SK-N-SH (cell line): ENCODE results near the gene TNN. TPM values are rescaled to one million over a fixed set of nuclear protein-coding genes. Genes with fewer than 3 reads are reported as not detected.

Source experiments
- CTCF ChIA-PET: fragments of 300-600, 350-600 bp; formaldehyde crosslinking; extraction: SDS; loops from one replicate; lab custom pipeline; 2021; lab: Yijun Ruan, JAX
- POLR2A ChIA-PET: fragments of 350-600 bp; sonication (Branson Sonifier 250); formaldehyde crosslinking; extraction: SDS; loops from one replicate; lab custom pipeline; 2020; ENCODE audit warnings: antibody characterized with exemption, inconsistent platforms; lab: Yijun Ruan, JAX
- DNase-seq: peaks from one replicate; pipeline ENCODE4 v3.0.0; 2012
- H2AFZ ChIP-seq: fragments of 200-600 bp; sonication (generic); 2 replicates; pipeline ENCODE4 v1.8.1; 2016; ENCODE audit warnings: antibody characterized with exemption, mild to moderate bottlenecking, low read depth
- H3F3A ChIP-seq: fragments of 200-600 bp; sonication (generic); replicated peaks from 2 replicates; pipeline ENCODE3; 2016; ENCODE audit warnings: antibody characterized with exemption, mild to moderate bottlenecking; ENCODE audit not compliant: insufficient read depth
- H3K27ac ChIP-seq, 2 experiments: fragments of 200-500 bp in 1 of 2; fragments of 200-600 bp in 1 of 2; sonication (Bioruptor generic) in 1 of 2; sonication (generic), shearing (Covaris generic) in 1 of 2; 2 replicates each; pipeline versions ENCODE4 v1.5.1 to v1.6.1; 2014 to 2016; ENCODE audit warnings: low read depth in 2 of 2, inconsistent platforms in 1 of 2, low read length in 1 of 2, mild to moderate bottlenecking in 1 of 2, mixed read lengths in 1 of 2
- H3K27me3 ChIP-seq: fragments of 200-600 bp; sonication (generic), shearing (Covaris generic); 2 replicates; pipeline ENCODE4 v1.6.1; 2016; ENCODE audit warnings: mixed run types; ENCODE audit not compliant: insufficient read depth
- H3K36me3 ChIP-seq, 2 experiments: fragments of 200-500 bp in 1 of 2; fragments of 200-600 bp in 1 of 2; sonication (Bioruptor generic) in 1 of 2; sonication (generic) in 1 of 2; replicated peaks in 1 of 2; 2 replicates each; pipeline versions ENCODE3 to v1.5.1; 2014 to 2016; ENCODE audit warnings: low read length in 1 of 2, mild to moderate bottlenecking in 1 of 2; ENCODE audit not compliant: insufficient read depth in 2 of 2, control insufficient read depth in 1 of 2
- H3K4me1 ChIP-seq, 2 experiments: fragments of 200-500 bp in 1 of 2; fragments of 200-600 bp in 1 of 2; sonication (Bioruptor generic) in 1 of 2; sonication (generic), shearing (Covaris generic) in 1 of 2; 2 replicates each; pipeline versions ENCODE4 v1.5.1 to v1.6.1; 2014 to 2016; ENCODE audit warnings: low read depth in 1 of 2, low read length in 1 of 2, mixed run types in 1 of 2; ENCODE audit not compliant: insufficient read depth in 2 of 2, control insufficient read depth in 1 of 2
- H3K4me2 ChIP-seq: fragments of 200-600 bp; sonication (generic), shearing (Covaris generic); 2 replicates; pipeline ENCODE4 v1.6.1; 2017; ENCODE audit warnings: mixed run types
- H3K4me3 ChIP-seq, 2 experiments: fragments of 200-500 bp in 1 of 2; fragments of 200-600 bp in 1 of 2; sonication (Bioruptor generic) in 1 of 2; sonication (generic), shearing (Covaris generic) in 1 of 2; 2 replicates each; pipeline versions ENCODE4 v1.5.1 to v1.8.1; 2014 to 2016; ENCODE audit warnings: low read depth in 2 of 2, inconsistent platforms in 1 of 2, low read length in 1 of 2, mild to moderate bottlenecking in 1 of 2, mixed read lengths in 1 of 2, moderate library complexity in 1 of 2
- H3K79me2 ChIP-seq: fragments of 200-600 bp; sonication (generic); 2 replicates; pipeline ENCODE4 v1.8.1; 2017; ENCODE audit warnings: mild to moderate bottlenecking; ENCODE audit not compliant: insufficient read depth
- H3K9ac ChIP-seq: fragments of 200-600 bp; sonication (generic); 2 replicates; pipeline ENCODE4 v1.6.1; 2017; ENCODE audit warnings: mixed run types
- H3K9me2 ChIP-seq: fragments of 200-600 bp; sonication (generic); 2 replicates; pipeline ENCODE4 v1.6.1; 2017; ENCODE audit warnings: mixed run types
- H3K9me3 ChIP-seq: fragments of 200-600 bp; sonication (generic); 2 replicates; pipeline ENCODE4 v1.6.1; 2017; ENCODE audit warnings: mixed run types, mild to moderate bottlenecking, moderate library complexity
- H4K20me1 ChIP-seq: fragments of 200-600 bp; sonication (generic); 2 replicates; pipeline ENCODE4 v1.6.1; 2017; ENCODE audit warnings: mild to moderate bottlenecking, mixed run types; ENCODE audit not compliant: insufficient read depth
- FOXJ3 ChIP-seq: sonication (generic); formaldehyde crosslinking; IDR thresholded peaks from 2 replicates; pipeline ENCODE4 v1.5.1; 2020; ENCODE audit warnings: mild to moderate bottlenecking, missing genetic modification reagents
- IRF3 ChIP-seq: fragments of 150-350 bp; IDR thresholded peaks from 2 replicates; pipeline ENCODE4 v1.6.1; 2016; ENCODE audit warnings: mild to moderate bottlenecking, low read depth, low read length
- RAD21 ChIP-seq: IDR thresholded peaks from 2 replicates; pipeline ENCODE4 v1.6.1; 2012; ENCODE audit warnings: mild to moderate bottlenecking, low read length
- SMC3 ChIP-seq: IDR thresholded peaks from 2 replicates; pipeline ENCODE4 v1.6.1; 2012; ENCODE audit warnings: low read depth, low read length, improper control_type of control experiment
- ZBTB33 ChIP-seq: IDR thresholded peaks from 2 replicates; pipeline ENCODE4 v1.4.0; 2012; ENCODE audit warnings: low read depth, borderline replicate concordance
- WGBS: methylation state at CpG from one replicate; pipeline ENCODE4 v1.1.6; 2017; ENCODE audit warnings: low lambda C conversion rate; 5-methylcytosine and 5-hydroxymethylcytosine counted together
- polyA plus RNA-seq, 3 experiments: library from polyadenylated mRNA; depleted of rRNA; stranded (reverse); fragments of >200 nt; gene quantifications; 2 replicates each; pipeline ENCODE4 v1.2.3, GENCODE V29; 2012
- TF ChIP-seq, protein P1 (sequence below): fragments of 200-600 bp; sonication (generic); IDR thresholded peaks from 2 replicates; pipeline ENCODE4 v1.6.1; 2017; ENCODE audit warnings: antibody characterized with exemption, mild to moderate bottlenecking, moderate library complexity

TNN gene
- polyA plus RNA-seq, 1 of the 3 experiments (the other 2 are of a cell fraction) = not detected

GRCh38 chr1:175145899-175146528 lies 78.4 kb downstream of the TNN start:
- no peak for DNase-seq
- no peak overlapping the region for H2AFZ ChIP-seq
- H3K4me2 ChIP-seq = 0 out of 2 replicates have a peak overlapping the region, but pooled peaks have one; percentile 4
- 24% methylated on average over 6 of the region's 7 CpGs for WGBS
- H3K27me3 ChIP-seq = 0 out of 2 replicates have a peak, but pooled peaks cover under 1% of the 10 kb centered on the region
- no peaks in the 10 kb centered on the region for H3K4me1 ChIP-seq
- TF ChIP-seq FOXJ3 (CRISPR knock-in tag) (no peak), ZBTB33 (no peak)
- H4K20me1 ChIP-seq = no peaks in the 10 kb centered on the region
- no peaks in the 10 kb centered on the region for H3K9me2 ChIP-seq
- H3F3A ChIP-seq = no peaks in the 10 kb centered on the region
- H3K9me3 ChIP-seq = no peaks in the 10 kb centered on the region
- POLR2A ChIA-PET = no interaction called here
- H3K27ac ChIP-seq = no peak overlapping the region
- 0 out of 4 replicates have a peak overlapping the region, but pooled peaks of 1 of the 2 experiments have one; percentile 59 for H3K4me3 ChIP-seq
- H3K79me2 ChIP-seq = no peaks in the 10 kb centered on the region
- no peak overlapping the region for H3K9ac ChIP-seq
- CTCF ChIA-PET = interaction anchor here (0.6 to 13.1 kb wide), 30 partner anchors 8 to 1734 kb away, joined by 3 to 281 read pairs (median 4); partner anchors contain the start of genes MRPS14 and TNN
- no peaks in the 10 kb centered on the region for H3K36me3 ChIP-seq

DNA sequence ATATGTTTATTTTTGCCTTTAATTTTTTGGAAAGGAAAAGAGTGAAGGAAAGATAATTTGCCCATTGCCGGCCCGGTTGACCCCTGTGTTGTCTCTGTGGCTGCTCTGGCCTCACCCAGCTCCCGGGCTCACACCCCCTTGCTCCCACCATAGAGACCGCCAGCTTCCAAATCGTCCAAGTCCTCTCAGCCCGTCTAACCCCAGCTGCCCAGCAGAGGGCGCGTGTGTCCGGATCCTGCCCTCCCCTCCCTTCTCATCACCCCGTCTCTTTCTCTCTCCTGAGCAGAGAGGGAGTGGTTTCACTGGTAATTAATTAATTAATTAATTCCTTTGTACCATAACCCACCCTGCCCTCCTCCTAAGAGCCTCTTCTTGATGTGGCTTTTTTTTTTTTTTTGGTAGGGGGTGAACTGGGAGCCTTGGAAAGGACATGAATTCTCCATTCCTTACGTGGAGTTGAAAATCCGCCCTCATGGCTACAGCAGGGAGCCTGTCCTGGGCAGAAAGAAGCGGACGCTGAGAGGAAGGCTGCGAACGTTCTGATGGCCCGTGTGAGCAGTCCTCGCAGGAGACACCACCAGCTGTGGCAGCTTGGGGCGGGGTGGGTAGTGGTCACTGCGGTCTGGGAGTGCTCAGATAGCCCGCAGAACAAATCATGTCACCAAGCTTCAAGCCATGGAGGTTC lies 79.0 kb downstream of the TNN start:
- no peaks in the 10 kb centered on the region for H4K20me1 ChIP-seq
- no peak overlapping the region for H3K27ac ChIP-seq
- 0 out of 2 replicates have a peak overlapping the region, but pooled peaks have one; percentile 4 for H3K4me2 ChIP-seq
- H3K9ac ChIP-seq = no peak overlapping the region
- TF ChIP-seq SMC3 (peak; percentile 64), RAD21 (peak; percentile 60), IRF3 (no peak)
- TF ChIP-seq, protein P1, sequence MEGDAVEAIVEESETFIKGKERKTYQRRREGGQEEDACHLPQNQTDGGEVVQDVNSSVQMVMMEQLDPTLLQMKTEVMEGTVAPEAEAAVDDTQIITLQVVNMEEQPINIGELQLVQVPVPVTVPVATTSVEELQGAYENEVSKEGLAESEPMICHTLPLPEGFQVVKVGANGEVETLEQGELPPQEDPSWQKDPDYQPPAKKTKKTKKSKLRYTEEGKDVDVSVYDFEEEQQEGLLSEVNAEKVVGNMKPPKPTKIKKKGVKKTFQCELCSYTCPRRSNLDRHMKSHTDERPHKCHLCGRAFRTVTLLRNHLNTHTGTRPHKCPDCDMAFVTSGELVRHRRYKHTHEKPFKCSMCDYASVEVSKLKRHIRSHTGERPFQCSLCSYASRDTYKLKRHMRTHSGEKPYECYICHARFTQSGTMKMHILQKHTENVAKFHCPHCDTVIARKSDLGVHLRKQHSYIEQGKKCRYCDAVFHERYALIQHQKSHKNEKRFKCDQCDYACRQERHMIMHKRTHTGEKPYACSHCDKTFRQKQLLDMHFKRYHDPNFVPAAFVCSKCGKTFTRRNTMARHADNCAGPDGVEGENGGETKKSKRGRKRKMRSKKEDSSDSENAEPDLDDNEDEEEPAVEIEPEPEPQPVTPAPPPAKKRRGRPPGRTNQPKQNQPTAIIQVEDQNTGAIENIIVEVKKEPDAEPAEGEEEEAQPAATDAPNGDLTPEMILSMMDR = peak; percentile 78
- no peak overlapping the region for H2AFZ ChIP-seq
- POLR2A ChIA-PET = no interaction called here
- no peaks in the 10 kb centered on the region for H3K9me3 ChIP-seq
- DNase-seq = peak; percentile 85
- H3K79me2 ChIP-seq = no peaks in the 10 kb centered on the region
- CTCF ChIA-PET = interaction anchor here (0.5 to 13.1 kb wide), 36 partner anchors 8 to 1734 kb away, joined by 3 to 281 read pairs (median 4); partner anchors contain the start of genes MRPS14 and TNN
- H3K27me3 ChIP-seq = 0 out of 2 replicates have a peak, but pooled peaks cover 7% of the 10 kb centered on the region
- peak overlapping the region in 1 of 2 experiments; percentile 59; a peak in 1 of 4 replicates for H3K4me3 ChIP-seq
- H3K36me3 ChIP-seq = no peaks in the 10 kb centered on the region
- H3K4me1 ChIP-seq = no peaks in the 10 kb centered on the region
- no peaks in the 10 kb centered on the region for H3K9me2 ChIP-seq
- 39% methylated on average over 21 of the region's 21 CpGs for WGBS
- H3F3A ChIP-seq = no peaks in the 10 kb centered on the region
